Effector memory CD8-positive, alpha-beta T cell (primary cell): ENCODE results near the gene SUPV3L1.

Source experiments
- ATAC-seq: fragments of 150-1000 bp; cut with Tn5 transposase; replicated peaks from 2 replicates; pipeline ENCODE4 v1.10.0; 2021; ENCODE audit warnings: mild to moderate bottlenecking, moderate library complexity
- DNase-seq, 3 experiments: peaks; one replicate each; pipeline ENCODE4 v3.0.0; 2021
- H3K27ac Mint-ChIP-seq, 2 donors: one replicate each; pipeline ENCODE4 v1.8.0; 2022; ENCODE audit warnings: mild to moderate bottlenecking in 2 of 2, mixed read lengths in 2 of 2, moderate library complexity in 2 of 2
- H3K27me3 Mint-ChIP-seq, 2 donors: one replicate each; pipeline ENCODE4 v1.8.0; 2022; ENCODE audit warnings: mixed read lengths in 2 of 2
- H3K36me3 Mint-ChIP-seq: one replicate; pipeline ENCODE4 v1.8.0; 2022; ENCODE audit warnings: mild to moderate bottlenecking, moderate library complexity, mixed read lengths; ENCODE audit not compliant: insufficient read depth
- H3K4me1 Mint-ChIP-seq, 2 donors: one replicate each; pipeline ENCODE4 v1.8.0; 2022; ENCODE audit warnings: low read depth in 2 of 2, mixed read lengths in 2 of 2
- H3K4me3 Mint-ChIP-seq, 2 donors: one replicate each; pipeline ENCODE4 v1.8.0; 2022; ENCODE audit warnings: mild to moderate bottlenecking in 2 of 2, mixed read lengths in 2 of 2, moderate library complexity in 2 of 2
- H3K9me3 Mint-ChIP-seq, 2 donors: one replicate each; pipeline ENCODE4 v1.8.0; 2022; ENCODE audit warnings: mixed read lengths in 2 of 2

The SUPV3L1 gene

DNA sequence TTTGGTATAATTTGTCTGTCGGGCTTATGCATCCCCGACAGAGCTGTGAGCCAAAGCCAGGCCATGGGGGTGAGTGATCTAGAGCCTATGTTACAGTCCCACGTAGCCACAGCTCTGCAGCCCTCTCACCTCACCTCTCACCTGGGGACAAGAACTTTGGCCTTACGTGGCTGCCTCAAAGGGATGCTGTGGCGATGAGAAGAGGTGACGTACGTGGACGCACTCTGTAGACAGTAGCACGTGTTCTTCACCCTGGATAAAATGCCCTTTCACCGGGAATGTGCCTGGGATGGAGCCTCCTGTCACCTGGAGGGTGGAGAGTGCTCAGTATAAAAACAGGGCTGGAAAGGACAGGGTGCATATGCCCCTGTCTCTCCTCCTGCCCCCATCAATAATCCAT, 45.6 kb downstream of the SUPV3L1 start:
- no peaks in the 10 kb centered on the region for H3K9me3 Mint-ChIP-seq
- DNase-seq (no peak), ATAC-seq (no peak)
- peak overlapping the region in 1 of 2 donors; percentile 46 for H3K4me3 Mint-ChIP-seq
- peak overlapping the region in 1 of 2 donors; percentile 81 for H3K27ac Mint-ChIP-seq
- H3K27me3 Mint-ChIP-seq: no peaks in the 10 kb centered on the region
- peaks cover 2% of the 10 kb centered on the region for H3K36me3 Mint-ChIP-seq
- peaks cover 58 to 65% of the 10 kb centered on the region in 2 donors for H3K4me1 Mint-ChIP-seq

DNA sequence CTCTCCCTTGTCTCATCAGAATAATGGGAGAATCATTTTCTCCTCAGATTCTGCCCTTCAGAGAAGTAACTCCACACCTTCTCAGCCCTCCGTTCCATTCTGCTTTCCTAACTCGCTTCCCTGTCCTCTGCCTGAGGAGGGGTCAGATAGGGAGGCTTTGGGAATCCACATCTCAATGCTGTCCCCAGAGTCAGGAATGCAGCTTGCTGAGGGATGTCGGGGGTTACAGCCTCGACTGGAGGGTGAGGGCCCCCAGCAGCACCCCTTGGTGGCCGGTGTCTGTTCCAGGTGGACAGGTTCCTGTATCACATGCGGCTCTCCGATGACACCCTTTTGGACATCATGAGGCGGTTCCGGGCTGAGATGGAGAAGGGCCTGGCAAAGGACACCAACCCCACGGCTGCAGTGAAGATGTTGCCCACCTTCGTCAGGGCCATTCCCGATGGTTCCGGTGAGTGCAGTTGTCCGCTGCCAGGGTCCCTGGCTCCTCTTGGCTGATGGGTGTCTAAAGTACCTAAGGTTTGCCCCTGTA, 47.0 kb downstream of the SUPV3L1 start:
- ATAC-seq (no peak), DNase-seq (no peak)
- H3K4me1 Mint-ChIP-seq: peaks cover 60 to 64% of the 10 kb centered on the region in 2 donors
- H3K27ac Mint-ChIP-seq: peak overlapping the region in 1 of 2 donors; percentile 98
- no peaks in the 10 kb centered on the region for H3K27me3 Mint-ChIP-seq
- H3K4me3 Mint-ChIP-seq: peak overlapping the region in 1 of 2 donors; percentile 87
- no peaks in the 10 kb centered on the region for H3K36me3 Mint-ChIP-seq
- no peaks in the 10 kb centered on the region for H3K9me3 Mint-ChIP-seq

DNA sequence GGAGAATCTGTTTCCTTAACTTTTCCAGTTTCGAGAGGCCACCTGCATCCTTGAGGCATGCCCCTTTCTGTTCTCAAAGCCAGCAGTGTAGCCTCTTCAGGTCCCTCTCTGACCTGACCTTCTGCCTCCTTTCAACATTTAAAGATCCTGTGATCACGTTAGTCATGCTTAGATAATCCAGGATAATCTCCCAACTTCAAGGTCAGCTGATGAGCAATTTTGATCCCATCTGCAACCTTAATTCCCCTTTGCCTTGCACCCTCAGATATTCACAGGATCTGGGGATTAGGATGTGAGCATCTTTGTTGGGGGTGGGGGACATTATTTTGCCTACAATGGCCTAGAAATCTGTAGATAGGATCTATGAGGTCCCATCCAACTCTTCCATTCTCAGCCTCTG, 48.1 kb downstream of the SUPV3L1 start:
- H3K27me3 Mint-ChIP-seq: no peaks in the 10 kb centered on the region
- H3K27ac Mint-ChIP-seq: peak overlapping the region; percentile 94 to 98
- no peak for ATAC-seq
- H3K4me1 Mint-ChIP-seq: peaks cover 61 to 62% of the 10 kb centered on the region in 2 donors
- DNase-seq: no peak
- no peaks in the 10 kb centered on the region for H3K9me3 Mint-ChIP-seq
- H3K4me3 Mint-ChIP-seq: peak overlapping the region; percentile 80 to 87
- H3K36me3 Mint-ChIP-seq: no peaks in the 10 kb centered on the region

DNA sequence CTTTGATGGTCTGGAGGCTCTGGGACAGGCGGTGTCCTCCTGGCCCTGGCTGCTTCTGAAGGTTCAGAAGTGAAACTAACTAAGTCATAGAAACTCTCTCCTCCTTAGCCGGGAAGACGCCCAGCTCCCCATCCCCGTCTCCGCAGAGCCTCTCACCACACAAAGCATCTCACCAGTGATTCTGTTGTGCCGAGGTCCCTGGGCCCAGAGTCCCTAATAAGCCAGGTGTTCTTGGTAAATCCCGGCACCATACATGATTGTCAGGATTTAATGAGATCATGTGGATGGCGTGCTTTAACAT, 49.5 kb downstream of the SUPV3L1 start:
- Mint-ChIP-seq H3K9me3 (no peaks in the 10 kb centered on the region), H3K4me1 (peaks cover 61 to 62% of the 10 kb centered on the region in 2 donors), H3K27ac (peak overlapping the region; percentile 94 to 98), H3K27me3 (no peaks in the 10 kb centered on the region), H3K36me3 (no peaks in the 10 kb centered on the region), H3K4me3 (peak overlapping the region; percentile 80 to 87)
- DNase-seq: no peak
- no peak for ATAC-seq

DNA sequence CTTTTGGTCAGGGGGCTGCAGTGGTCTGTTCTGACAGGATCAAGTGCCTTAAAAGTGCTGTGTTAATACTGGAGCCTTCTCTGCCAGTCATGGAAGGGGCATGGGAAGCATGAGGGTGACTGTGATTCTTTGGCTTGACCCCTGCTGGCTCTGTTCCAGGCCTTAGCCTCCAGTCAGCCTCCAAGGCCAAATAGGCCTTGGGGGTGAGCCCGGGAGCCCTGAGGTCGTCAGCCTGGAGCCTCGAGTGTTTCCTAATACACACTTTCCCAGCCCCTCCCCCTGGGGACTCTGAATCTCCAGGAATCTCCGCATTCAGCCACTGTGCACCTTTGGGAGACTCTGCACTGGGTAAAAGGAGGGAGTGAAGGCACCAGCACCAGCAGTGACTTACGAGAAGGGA, 50.1 kb downstream of the SUPV3L1 start:
- Mint-ChIP-seq H3K4me1 (peaks cover 56% of the 10 kb centered on the region in 2 donors), H3K36me3 (no peaks in the 10 kb centered on the region)

DNA sequence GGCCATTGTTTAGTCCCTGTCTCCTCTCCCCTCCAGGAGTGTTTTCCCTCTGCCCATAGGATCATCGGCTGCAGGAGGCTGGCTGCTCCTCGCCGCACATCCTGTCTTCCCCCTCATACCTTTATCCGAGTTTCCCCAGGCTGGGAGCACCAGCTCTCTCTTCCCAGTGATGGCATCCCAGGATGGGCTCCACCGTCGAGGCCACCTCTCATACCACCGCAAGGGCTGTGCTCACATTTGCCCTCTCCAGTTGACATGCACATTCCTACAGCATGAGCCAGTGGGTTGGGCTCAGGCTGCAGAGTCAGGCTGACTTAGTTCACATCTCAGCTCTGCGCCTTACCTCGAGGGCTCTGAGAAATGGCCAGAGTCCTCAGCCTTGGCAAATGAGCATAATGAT, 52.2 kb downstream of the SUPV3L1 start:
- no peaks in the 10 kb centered on the region for H3K36me3 Mint-ChIP-seq
- H3K4me3 Mint-ChIP-seq: peak overlapping the region in 1 of 2 donors; percentile 76
- no peaks in the 10 kb centered on the region for H3K27me3 Mint-ChIP-seq
- peak overlapping the region in 1 of 2 donors; percentile 16 for H3K27ac Mint-ChIP-seq
- no peak for ATAC-seq
- peaks cover 44 to 48% of the 10 kb centered on the region in 2 donors for H3K4me1 Mint-ChIP-seq
- no peaks in the 10 kb centered on the region for H3K9me3 Mint-ChIP-seq
- DNase-seq: no peak

More for the DNA sequence above, 50.1 kb downstream of the SUPV3L1 start:
- Mint-ChIP-seq H3K27me3 (no peaks in the 10 kb centered on the region), H3K4me3 (peak overlapping the region; percentile 80 to 87), H3K9me3 (no peaks in the 10 kb centered on the region), H3K27ac (peak overlapping the region; percentile 94 to 98)
- ATAC-seq: no peak
- no peak for DNase-seq

DNA sequence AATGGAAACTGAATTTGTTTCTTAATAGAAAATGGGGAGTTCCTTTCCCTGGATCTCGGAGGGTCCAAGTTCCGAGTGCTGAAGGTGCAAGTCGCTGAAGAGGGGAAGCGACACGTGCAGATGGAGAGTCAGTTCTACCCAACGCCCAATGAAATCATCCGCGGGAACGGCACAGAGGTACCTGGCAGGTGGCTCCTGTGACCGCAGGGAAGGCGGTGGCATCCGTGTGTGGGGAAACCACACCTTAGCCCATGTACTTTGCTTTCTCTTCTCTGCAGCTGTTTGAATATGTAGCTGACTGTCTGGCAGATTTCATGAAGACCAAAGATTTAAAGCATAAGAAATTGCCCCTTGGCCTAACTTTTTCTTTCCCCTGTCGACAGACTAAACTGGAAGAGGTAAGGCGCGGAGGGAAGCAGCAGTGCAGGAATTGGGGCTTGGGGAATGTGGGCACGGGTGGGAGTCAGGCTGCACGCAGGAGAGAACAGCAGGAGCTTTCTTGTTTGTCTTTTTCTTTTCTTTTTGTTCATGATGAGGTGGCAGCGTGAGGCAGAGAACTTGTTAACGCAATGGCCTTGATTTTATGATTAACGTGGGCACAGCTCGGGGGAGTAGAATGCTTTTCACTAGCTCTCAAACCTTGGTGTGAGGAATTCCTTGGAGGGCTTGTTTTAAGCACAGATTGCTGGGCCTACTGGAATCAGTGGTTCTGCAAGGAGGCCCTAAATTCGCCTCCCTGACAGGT, 52.9 kb downstream of the SUPV3L1 start:
- H3K36me3 Mint-ChIP-seq: no peaks in the 10 kb centered on the region
- H3K27me3 Mint-ChIP-seq: no peaks in the 10 kb centered on the region
- peaks cover 37 to 45% of the 10 kb centered on the region in 2 donors for H3K4me1 Mint-ChIP-seq
- H3K9me3 Mint-ChIP-seq: no peaks in the 10 kb centered on the region
- ATAC-seq (peak; percentile 16), DNase-seq (no peak)
- H3K27ac Mint-ChIP-seq: peak overlapping the region; percentile 16 to 60
- H3K4me3 Mint-ChIP-seq: peak overlapping the region; percentile 25 to 76

DNA sequence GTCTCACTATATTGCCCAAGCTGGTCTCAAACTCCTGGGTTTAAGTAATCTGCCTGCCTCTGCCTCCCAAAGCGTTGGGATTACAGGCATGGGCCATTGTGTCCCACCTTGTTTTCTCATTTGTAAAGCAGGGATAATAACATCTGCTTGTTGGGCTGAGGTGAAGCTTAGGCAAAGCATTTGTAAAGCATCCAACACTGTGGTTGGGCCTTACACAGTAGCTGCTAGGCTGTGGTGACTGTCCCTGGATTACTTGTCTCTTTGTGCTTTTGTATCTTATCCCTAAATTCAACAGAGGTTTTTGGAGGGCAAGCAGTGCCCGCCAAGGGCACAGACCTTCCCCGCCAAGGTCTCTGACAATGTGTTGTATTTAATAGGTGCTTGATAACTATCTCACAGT, 54.4 kb downstream of the SUPV3L1 start:
- Mint-ChIP-seq H3K4me1 (peaks cover 22 to 34% of the 10 kb centered on the region in 2 donors), H3K4me3 (no peak overlapping the region), H3K27ac (no peak overlapping the region), H3K36me3 (no peaks in the 10 kb centered on the region), H3K27me3 (no peaks in the 10 kb centered on the region), H3K9me3 (no peaks in the 10 kb centered on the region)
- DNase-seq (no peak), ATAC-seq (no peak)

DNA sequence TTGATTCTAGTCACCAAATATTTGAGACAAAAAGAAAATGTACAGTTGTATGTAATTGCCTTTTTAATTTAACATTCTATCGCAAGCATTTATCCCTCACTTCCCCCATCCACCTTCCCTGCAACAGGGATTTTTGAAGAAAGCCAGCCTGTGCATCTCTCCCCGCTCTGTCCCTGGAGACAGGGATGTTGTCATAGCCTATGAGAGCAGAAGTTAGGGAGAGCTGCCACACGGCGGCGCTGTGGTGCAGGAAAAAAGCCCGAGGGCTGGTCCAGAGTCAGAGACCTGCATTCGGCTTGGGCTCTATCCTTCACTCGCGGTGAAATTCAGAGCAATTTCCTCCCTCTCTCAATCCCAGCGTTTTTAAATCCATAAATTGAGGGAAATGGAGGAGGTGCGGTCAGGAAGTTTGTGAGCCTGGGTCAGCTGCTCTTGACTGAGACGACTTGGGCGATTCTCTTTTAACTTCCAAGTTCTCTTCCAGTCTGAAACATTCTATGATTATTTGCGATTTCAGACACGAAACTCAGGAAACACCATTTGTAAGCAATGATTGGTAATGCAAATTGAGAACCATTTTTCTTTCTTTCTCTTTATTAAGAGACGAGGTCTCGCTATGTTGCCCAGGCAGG, 57.6 kb downstream of the SUPV3L1 start:
- Mint-ChIP-seq H3K4me3 (no peak overlapping the region), H3K27me3 (no peaks in the 10 kb centered on the region), H3K9me3 (no peaks in the 10 kb centered on the region), H3K27ac (no peak overlapping the region), H3K36me3 (no peaks in the 10 kb centered on the region), H3K4me1 (peaks cover 6 to 13% of the 10 kb centered on the region in 2 donors)
- DNase-seq (peak; percentile 84 to 87 (median 85)), ATAC-seq (peak; percentile 98)

DNA sequence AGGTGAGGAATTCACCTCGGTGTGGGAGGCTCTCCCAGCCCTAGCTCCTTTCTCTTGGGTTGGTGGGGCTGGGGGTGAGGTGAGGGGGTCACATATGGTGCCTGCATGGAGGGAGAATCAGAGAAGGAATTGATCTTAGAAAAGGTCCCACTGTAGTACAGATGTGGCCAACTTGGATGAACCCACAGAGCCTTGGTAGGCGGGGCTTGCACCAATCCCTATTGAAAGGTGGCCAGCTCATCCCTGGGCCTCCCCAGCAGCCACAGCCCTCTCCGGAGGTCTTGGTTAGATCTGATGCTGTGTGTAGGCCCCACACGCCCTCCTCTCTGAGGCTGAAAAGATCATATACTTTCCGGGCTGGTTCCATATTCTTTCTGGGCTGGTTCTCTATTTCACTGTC, 59.1 kb downstream of the SUPV3L1 start:
- ATAC-seq: no peak
- no peak overlapping the region for H3K27ac Mint-ChIP-seq
- no peak overlapping the region for H3K4me3 Mint-ChIP-seq
- H3K27me3 Mint-ChIP-seq: no peaks in the 10 kb centered on the region
- H3K4me1 Mint-ChIP-seq: peaks cover 0 to 5% of the 10 kb centered on the region in 2 donors
- no peak for DNase-seq
- H3K36me3 Mint-ChIP-seq: no peaks in the 10 kb centered on the region
- no peaks in the 10 kb centered on the region for H3K9me3 Mint-ChIP-seq

DNA sequence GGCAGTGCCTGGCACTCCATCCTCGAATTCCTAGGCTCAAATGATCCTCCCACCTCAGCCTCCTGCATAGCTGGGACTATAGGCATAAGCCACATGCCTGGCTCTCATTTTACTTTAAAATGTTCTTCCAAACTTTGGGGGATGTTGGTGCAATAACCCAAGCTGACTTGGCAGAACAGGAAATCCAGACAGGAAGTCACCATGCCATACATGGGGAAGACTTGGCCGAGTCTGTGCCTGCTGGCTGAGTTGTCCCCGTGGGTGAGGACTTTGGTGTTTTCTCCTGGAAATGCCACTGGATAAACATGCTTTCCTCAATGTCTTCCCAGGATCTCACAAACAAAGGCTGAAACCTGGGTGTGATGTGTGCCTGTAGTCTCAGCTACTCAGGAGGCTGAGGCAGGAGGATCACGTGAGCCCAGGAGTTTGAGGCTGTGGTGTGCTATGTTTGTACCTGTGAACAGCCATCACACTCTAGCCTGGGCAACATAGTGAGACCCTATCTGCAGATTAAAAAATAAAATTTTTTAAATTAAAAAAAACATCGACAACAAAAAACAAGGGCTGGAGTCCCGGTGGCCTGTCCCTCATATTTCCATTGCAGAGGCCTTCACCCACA, 59.9 kb downstream of the SUPV3L1 start:
- Mint-ChIP-seq H3K27me3 (no peaks in the 10 kb centered on the region), H3K9me3 (no peaks in the 10 kb centered on the region), H3K36me3 (no peaks in the 10 kb centered on the region), H3K4me1 (peaks cover 0 to 5% of the 10 kb centered on the region in 2 donors), H3K4me3 (no peak overlapping the region), H3K27ac (no peak overlapping the region)
- ATAC-seq: no peak
- no peak for DNase-seq

DNA sequence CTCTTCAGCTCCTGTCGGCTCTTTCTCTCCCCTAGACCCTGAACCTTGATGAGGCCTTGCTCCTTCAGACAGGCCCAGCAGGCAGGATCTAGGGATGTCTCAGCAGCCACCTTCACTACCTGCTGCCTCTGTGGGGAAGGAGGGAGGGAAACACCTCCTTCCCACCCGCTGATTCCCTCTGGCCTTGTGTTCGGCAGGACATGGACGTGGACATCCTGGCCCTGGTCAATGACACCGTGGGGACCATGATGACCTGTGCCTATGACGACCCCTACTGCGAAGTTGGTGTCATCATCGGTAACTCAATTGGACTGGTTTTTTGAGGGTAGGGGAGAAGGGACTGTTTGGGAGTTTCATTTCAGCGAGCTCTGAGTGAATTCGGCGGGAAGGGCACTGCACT, 60.4 kb downstream of the SUPV3L1 start:
- peaks cover 0 to 5% of the 10 kb centered on the region in 2 donors for H3K4me1 Mint-ChIP-seq
- no peaks in the 10 kb centered on the region for H3K27me3 Mint-ChIP-seq
- no peaks in the 10 kb centered on the region for H3K9me3 Mint-ChIP-seq
- H3K4me3 Mint-ChIP-seq: no peak overlapping the region
- no peak for DNase-seq
- H3K27ac Mint-ChIP-seq: no peak overlapping the region
- no peak for ATAC-seq
- no peaks in the 10 kb centered on the region for H3K36me3 Mint-ChIP-seq

DNA sequence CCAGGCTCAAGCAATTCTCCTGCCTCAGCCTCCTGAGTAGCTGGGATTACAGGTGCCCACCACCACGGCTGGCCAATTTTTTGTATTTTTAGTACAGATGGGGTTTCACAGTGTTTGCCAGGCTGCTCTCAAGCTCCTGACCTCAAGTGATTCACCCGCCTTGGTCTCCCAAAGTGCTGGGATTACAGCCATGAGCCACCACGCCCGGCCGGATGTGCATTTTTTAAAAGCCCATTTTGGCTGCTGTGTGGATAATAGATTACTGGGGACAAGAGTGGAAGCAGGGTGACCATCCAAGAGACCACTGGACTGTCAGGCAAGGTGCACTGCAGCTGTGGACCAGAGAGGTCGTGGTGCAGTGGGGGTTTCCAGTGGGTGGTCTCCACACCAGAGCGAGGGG, 61.5 kb downstream of the SUPV3L1 start:
- DNase-seq (no peak), ATAC-seq (no peak)
- H3K27ac Mint-ChIP-seq: no peak overlapping the region
- H3K27me3 Mint-ChIP-seq: no peaks in the 10 kb centered on the region
- H3K9me3 Mint-ChIP-seq: no peaks in the 10 kb centered on the region
- no peak overlapping the region for H3K4me3 Mint-ChIP-seq
- peaks cover 0 to 5% of the 10 kb centered on the region in 2 donors for H3K4me1 Mint-ChIP-seq
- H3K36me3 Mint-ChIP-seq: no peaks in the 10 kb centered on the region
